ENCODE results near the gene SQSTM1.

The SQSTM1 gene

DNA sequence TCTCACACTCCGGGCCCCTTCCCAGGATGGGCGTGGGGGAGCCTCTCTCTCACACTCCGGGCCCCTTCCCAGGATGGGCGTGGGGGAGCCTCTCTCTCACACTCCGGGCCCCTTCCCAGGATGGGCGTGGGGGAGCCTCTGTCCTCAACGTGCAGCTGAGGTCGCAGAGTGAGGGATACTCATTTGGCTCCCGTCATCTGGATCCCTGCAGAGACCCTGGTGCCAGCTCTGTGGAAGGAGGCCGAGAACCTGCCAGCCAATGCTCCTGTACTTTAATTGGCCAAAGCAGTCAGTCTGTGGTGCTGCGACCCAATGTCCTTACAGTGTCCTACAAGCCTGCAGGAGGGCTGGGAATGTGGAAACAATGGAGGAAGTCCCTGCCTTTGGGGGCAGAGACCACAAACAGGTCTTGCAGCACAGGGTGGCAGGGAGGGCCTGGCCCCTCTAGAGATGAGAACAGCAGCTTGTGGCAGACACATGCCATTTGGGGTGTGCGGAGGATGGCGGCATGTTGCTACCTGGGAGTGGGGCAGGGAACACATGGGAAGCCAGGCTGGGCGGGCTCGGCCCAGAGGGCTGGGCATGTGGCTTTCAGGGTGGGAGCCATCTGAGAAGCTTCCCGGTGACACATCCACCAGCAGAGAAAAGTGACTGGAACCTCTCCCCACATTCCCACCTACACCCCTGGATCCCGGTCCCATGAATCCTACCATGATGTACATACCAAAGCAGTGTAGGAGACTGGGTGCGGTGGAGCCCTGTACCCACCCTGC, 51.5 kb downstream of the SQSTM1 start:
- H3K4me3 Mint-ChIP-seq, result no peak overlapping the region
- peaks cover 3% of the 10 kb centered on the region for H3K27me3 Mint-ChIP-seq (ENCODE audit: low read depth, poor library complexity)
- no peaks in the 10 kb centered on the region for H3K9me3 Mint-ChIP-seq
- DNase-seq, result no peak
- H3K36me3 Mint-ChIP-seq (ENCODE audit: low read depth), result peaks cover 26% of the 10 kb centered on the region
- H3K27ac Mint-ChIP-seq, result no peak overlapping the region
- TF ChIP-seq CTCF (IDR thresholded peaks at IDR 0.05), result no peak
- H3K4me1 Mint-ChIP-seq, result peaks cover 32% of the 10 kb centered on the region

DNA sequence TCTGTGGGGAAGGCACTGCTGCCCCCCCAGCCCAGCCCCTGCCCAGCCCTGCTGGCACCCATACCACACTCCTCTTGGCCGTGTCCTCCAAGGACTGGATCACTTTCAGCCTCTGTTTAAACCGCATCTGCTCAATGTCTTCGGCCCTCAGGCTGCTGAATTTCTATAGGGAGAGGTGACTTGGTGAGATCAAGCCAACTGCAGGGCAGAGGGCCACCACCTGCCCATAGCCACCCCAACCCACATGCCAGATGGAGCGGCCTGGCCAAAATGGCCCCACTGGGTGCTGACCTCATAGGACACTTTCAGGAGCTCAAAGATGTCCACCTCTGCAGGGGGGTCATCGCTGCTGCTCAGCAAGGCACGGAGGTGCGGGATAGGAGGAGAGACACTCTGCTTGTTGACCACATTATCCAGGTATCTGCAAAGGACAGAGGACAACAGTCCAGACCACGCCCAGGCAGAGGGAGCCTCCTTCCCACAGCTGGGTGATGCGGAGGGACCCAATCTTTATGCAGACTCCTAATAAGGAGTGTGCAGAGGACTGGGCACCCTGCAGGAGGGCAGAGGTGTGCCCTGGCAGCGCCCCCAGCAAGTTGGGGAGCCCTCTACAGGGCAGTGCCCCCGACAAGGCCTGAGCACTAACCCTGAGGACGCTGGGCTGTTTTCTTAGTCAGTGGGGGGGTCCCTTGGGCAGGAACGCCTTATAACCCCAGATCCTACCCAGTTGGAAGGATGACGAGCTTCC, 52.3 kb downstream of the SQSTM1 start:
- peaks cover 30% of the 10 kb centered on the region for H3K36me3 Mint-ChIP-seq (ENCODE audit: low read depth)
- DNase-seq, result no peak
- no peak overlapping the region for H3K27ac Mint-ChIP-seq
- no peaks in the 10 kb centered on the region for H3K9me3 Mint-ChIP-seq
- H3K4me1 Mint-ChIP-seq, result peaks cover 25% of the 10 kb centered on the region
- peaks cover 3% of the 10 kb centered on the region for H3K27me3 Mint-ChIP-seq (ENCODE audit: low read depth, poor library complexity)
- TF ChIP-seq CTCF (IDR thresholded peaks at IDR 0.05), result no peak
- H3K4me3 Mint-ChIP-seq, result no peak overlapping the region

- H3K4me1 Mint-ChIP-seq, result peaks cover 19% of the 10 kb centered on the region
- peaks cover 3% of the 10 kb centered on the region for H3K27me3 Mint-ChIP-seq (ENCODE audit: low read depth, poor library complexity)
- peaks cover 28% of the 10 kb centered on the region for H3K36me3 Mint-ChIP-seq (ENCODE audit: low read depth)
- no peak for TF ChIP-seq CTCF (IDR thresholded peaks at IDR 0.05)
- no peak overlapping the region for H3K4me3 Mint-ChIP-seq
- DNase-seq, result no peak
- H3K9me3 Mint-ChIP-seq, result no peaks in the 10 kb centered on the region
- no peak overlapping the region for H3K27ac Mint-ChIP-seq
These were observed 52.9 kb downstream of the SQSTM1 start for GRCh38 chr5:179873588-179874110.

- Mint-ChIP-seq H3K27ac (no peak overlapping the region), H3K36me3 (ENCODE audit: low read depth) (peaks cover 28% of the 10 kb centered on the region), H3K4me1 (peaks cover 17% of the 10 kb centered on the region), H3K4me3 (no peak overlapping the region), H3K9me3 (no peaks in the 10 kb centered on the region), H3K27me3 (ENCODE audit: low read depth, poor library complexity) (peaks cover 3% of the 10 kb centered on the region)
- no peak for DNase-seq
- no peak for TF ChIP-seq CTCF (IDR thresholded peaks at IDR 0.05)
These were observed 53.4 kb downstream of the SQSTM1 start for GRCh38 chr5:179874136-179874535.

DNA sequence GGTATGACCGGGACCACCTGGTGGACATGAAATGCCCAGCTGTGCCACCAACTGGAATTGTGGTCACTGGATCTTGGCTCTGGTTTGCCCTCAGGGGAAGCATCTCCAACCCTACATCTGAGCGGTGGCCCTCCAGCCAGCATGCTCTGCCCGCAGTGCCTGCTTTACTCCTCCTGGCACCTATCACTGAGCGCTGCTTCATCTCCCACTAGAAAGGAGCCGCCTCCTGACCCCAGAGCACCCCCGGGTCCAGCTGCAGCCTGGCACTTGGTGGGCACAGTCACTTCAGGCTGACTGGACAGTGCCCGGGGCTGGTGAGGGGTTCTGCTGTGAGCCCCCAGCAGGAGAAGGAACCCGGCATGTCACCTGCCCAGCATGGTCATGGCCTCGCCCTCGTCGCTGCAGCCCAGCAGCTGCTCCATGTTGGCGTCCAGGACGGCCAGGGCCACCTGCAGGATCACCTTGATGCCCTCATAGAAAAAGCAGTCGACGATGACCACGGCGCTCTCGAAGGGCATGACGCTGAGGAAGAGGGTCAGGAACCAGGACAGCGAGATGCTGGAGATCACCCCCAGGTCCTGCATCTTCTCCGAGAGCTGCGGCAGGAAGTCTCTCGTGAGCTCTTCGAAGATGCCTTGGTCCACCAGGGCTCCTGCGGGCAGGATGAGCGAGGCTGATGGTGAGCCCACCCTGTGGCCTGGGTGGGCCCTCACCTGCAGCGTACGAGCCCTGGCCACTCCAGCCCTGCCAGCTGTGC, 54.0 kb downstream of the SQSTM1 start:
- H3K36me3 Mint-ChIP-seq (ENCODE audit: low read depth), result peaks cover 28% of the 10 kb centered on the region
- no peak overlapping the region for H3K4me3 Mint-ChIP-seq
- no peak for TF ChIP-seq CTCF (IDR thresholded peaks at IDR 0.05)
- no peak for DNase-seq
- peaks cover 11% of the 10 kb centered on the region for H3K4me1 Mint-ChIP-seq
- no peaks in the 10 kb centered on the region for H3K9me3 Mint-ChIP-seq
- H3K27me3 Mint-ChIP-seq (ENCODE audit: low read depth, poor library complexity), result peaks cover 3% of the 10 kb centered on the region
- H3K27ac Mint-ChIP-seq, result no peak overlapping the region

Data from nephron progenitor cell (in vitro differentiated cells).